Measurements from ENCODE around the gene KRT78.

DNA sequence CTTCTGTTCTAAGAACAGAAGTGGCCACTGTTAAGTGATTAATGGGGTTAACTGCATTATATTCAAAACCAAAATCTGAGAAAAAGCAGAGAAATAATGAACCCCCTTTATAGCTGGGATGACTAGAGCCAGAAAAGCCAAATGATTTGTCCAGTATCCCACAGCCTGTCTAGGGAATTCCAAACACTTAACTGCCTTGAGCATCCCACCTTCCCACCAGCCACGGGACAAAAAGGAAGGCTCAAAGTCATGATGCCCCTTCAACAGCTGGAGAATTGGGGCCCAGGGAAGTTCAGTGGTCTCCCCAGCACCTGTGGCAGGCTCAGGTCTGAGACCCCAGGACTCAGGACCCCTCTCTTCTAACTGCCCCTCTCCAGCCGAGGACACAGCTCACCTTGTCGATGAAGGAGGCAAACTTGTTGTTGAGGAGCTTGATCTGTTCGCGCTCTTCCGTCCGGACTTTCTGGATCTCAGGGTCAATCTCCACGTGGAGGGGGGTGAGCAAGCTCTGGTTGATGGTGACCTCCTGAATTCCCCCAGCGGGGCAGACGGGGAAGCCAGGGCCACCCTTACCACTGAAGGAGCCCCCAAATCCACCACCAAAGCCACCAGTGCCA is 35.5 kb downstream of the KRT78 start:
- TF ChIP-seq, protein P1, sequence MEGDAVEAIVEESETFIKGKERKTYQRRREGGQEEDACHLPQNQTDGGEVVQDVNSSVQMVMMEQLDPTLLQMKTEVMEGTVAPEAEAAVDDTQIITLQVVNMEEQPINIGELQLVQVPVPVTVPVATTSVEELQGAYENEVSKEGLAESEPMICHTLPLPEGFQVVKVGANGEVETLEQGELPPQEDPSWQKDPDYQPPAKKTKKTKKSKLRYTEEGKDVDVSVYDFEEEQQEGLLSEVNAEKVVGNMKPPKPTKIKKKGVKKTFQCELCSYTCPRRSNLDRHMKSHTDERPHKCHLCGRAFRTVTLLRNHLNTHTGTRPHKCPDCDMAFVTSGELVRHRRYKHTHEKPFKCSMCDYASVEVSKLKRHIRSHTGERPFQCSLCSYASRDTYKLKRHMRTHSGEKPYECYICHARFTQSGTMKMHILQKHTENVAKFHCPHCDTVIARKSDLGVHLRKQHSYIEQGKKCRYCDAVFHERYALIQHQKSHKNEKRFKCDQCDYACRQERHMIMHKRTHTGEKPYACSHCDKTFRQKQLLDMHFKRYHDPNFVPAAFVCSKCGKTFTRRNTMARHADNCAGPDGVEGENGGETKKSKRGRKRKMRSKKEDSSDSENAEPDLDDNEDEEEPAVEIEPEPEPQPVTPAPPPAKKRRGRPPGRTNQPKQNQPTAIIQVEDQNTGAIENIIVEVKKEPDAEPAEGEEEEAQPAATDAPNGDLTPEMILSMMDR (IDR thresholded peaks at IDR 0.05): no peak
- TF ChIP-seq POLR2A (IDR thresholded peaks at IDR 0.05): no peak
